Measurements from ENCODE around the gene GSTO2.

The GSTO2 gene

GRCh38 chr10:104253606-104254410, 15.2 kb upstream of the GSTO2 start:
- no peak for DNase-seq (ENCODE audit: low read depth in 2 of 2)

DNA sequence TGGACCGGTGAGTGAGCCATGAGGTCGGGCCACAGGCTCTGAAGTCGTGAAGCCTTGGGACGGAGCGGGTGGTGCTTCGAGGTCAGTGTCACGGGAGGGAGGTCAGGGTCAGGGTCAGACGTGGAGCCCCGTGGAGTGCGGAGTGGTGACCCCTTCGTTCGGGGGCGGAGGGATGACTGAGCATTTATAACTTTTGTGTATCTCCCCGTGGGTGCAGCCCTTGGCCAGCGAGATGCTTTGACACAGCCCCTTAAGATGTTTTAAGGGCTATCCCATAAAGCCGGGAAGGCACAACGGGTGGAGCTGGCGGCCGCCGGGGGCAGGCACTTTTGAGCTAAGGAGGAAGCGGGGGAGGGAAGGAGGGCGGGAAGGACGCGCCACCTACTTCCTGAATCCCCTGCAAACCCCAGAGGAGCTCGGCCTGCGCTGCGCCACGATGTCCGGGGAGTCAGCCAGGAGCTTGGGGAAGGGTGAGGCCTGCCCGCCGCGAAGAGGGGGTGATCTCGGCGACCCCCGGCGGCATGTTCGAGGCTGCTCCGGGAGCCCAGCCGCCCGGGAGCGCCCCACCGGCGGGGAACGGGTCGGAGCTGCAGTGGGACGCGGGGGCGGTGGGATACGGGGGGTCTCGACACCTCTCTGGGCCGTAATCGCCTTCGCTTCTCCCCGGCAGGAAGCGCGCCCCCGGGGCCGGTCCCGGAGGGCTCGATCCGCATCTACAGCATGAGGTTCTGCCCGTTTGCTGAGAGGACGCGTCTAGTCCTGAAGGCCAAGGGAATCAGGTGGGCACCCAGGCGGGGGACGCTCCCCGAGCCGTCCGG, 14.3 kb upstream of the GSTO2 start, which contains the start of gene GSTO1:
Gene GSTO1 (plus strand): TSS at position 400 of the 818 bp plus-strand sequence. CDS start 37 bp downstream, at position 437.
- DNase-seq (ENCODE audit: low read depth in 2 of 2): peak; percentile 38 to 57

GRCh38 chr10:104255311-104255981, 13.5 kb upstream of the GSTO2 start:
- no peak for DNase-seq (ENCODE audit: low read depth in 2 of 2)

- no peak for DNase-seq (ENCODE audit: low read depth in 2 of 2)
Measured at GRCh38 chr10:104256335-104256961, 12.5 kb upstream of the GSTO2 start.

GRCh38 chr10:104257235-104257634, 11.7 kb upstream of the GSTO2 start:
- no peak for DNase-seq (ENCODE audit: low read depth in 2 of 2)

- DNase-seq (ENCODE audit: low read depth in 2 of 2): no peak
Measured at GRCh38 chr10:104258209-104258608, 10.8 kb upstream of the GSTO2 start.

DNA sequence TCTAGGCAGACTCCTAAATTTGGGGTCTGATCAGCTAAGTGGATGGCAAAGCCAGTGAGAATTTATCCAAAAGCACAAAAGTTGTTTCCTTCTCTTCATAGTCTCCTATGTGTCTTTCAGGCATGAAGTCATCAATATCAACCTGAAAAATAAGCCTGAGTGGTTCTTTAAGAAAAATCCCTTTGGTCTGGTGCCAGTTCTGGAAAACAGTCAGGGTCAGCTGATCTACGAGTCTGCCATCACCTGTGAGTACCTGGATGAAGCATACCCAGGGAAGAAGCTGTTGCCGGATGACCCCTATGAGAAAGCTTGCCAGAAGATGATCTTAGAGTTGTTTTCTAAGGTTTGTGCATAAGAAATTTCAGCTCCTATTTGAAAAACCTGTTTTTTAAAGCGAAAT, 9.5 kb upstream of the GSTO2 start:
- no peak for DNase-seq (ENCODE audit: low read depth in 2 of 2)

DNA sequence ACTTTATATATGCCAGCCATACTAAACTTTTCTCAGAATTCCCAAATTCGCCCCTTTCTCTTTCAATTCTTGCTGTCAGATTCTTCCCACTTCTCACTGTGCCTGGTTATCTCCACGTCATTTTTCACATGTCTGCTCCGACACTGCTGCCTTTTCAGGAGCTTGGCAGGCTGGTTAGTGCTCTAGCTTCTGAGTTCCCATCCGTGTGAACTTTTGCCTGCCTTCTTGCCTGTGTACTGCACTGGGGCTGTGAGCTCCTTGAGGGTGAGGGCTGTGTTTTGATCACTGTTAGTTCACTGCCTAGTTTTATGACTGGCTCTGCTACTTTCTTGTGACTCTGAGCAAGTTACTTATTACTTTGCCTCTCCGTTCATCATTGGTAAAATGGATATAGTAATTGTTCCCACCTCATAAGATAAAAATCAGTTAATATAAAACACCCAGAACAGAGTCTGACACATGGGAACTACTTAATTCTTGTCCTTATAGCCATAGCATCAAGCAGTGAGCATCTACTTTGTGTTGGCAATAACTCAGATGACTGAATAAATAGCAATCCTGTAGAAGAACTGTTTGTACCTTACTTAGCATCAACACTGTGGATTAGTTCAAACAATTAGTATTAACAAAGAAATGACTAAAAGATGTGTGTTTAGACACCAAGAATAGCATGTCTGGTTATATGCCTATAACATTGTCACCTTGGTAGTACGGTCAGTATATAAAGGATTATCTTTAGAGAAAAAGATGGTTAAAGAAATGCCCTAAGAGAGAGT, 8.8 kb upstream of the GSTO2 start:
- DNase-seq (ENCODE audit: low read depth in 2 of 2): no peak

- DNase-seq (ENCODE audit: low read depth in 2 of 2): no peak
Measured at GRCh38 chr10:104260775-104261115, 8.2 kb upstream of the GSTO2 start.

DNA sequence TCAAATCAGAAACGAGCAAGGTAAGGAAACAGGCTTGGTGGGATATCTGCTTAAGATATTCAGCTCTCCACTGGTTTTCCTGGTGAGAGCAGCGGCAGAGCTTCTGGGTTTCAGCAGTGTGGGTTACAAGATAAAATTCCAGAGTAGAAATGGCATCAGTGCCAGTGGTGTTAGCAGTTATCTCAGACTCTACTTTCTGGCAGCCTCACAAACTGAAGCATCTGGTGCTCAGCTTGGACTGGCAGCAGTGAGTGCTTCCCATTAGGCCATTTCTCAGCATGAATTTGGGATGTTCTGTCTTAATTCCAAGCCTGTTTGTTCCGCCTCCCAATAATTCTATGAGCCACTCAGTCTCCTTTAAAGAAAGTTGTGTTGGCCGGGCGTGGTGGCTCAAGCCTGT, 6.9 kb upstream of the GSTO2 start:
- DNase-seq (ENCODE audit: low read depth in 2 of 2): no peak

GRCh38 chr10:104264783-104265182, 4.2 kb upstream of the GSTO2 start:
- DNase-seq (ENCODE audit: low read depth in 2 of 2): no peak

GRCh38 chr10:104267721-104268404, 1.1 kb upstream of the GSTO2 start:
- peak in 1 of 2 donors; percentile 37 for DNase-seq (ENCODE audit: low read depth in 2 of 2)

- DNase-seq (ENCODE audit: low read depth in 2 of 2): no peak
Measured at GRCh38 chr10:104268405-104268712, 625 bp upstream of the GSTO2 start.

DNA sequence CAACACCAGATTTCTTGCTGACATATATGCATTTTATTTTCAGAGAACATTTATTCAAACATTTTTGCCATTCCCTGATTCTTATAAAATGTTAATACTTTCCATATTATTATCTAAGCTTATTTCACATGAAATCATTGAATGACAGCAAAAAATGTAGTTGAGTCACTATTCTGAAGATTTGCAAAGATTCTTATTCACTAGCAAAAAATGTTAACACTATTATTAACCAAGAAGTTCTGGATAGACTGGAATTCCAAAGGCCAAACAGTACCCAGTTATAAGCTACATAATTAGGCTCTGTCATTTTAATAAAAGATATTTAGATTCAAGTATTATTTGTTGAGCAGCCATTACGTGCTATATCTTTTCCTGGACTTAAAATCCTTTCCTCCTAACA, 4.3 kb downstream of the GSTO2 start:
- no peak for DNase-seq (ENCODE audit: low read depth in 2 of 2)

DNA sequence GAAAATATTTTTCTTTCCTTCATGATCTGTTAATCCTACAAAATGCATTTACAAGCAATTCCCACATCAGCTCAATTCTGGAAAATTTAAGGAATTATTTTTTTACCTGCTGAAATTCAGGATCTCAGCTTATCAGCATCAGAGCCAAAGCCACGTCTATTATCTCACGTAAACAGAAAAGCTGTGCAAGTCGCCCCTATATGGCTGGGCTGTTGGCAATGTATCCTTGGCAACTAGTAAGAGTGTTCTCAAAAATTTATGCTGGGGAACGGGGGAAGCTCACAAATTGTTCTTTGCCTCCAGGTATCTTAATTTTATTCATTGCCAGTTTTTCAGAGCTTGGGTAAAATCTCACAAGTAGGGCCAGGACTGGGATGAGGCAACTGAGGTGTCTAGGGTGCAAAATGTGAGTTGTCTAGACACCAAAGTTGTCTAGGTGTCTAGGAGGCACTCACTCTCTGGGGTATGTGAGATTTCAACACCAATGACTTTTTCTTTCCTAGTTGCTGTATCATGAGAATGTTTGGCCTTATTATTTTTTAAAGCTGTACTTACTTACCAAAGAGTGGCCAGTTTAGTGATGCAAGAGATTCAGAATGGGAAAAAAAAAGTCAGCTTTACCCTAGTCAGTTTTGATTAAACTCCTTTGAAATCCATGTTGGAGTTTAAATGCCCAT, 5.1 kb downstream of the GSTO2 start:
- DNase-seq (ENCODE audit: low read depth in 2 of 2): no peak

GRCh38 chr10:104274762-104275721, 6.1 kb downstream of the GSTO2 start:
- peak; percentile 42 to 44 for DNase-seq (ENCODE audit: low read depth in 2 of 2)

GRCh38 chr10:104276192-104276591, 7.2 kb downstream of the GSTO2 start:
- DNase-seq (ENCODE audit: low read depth in 2 of 2): no peak

DNA sequence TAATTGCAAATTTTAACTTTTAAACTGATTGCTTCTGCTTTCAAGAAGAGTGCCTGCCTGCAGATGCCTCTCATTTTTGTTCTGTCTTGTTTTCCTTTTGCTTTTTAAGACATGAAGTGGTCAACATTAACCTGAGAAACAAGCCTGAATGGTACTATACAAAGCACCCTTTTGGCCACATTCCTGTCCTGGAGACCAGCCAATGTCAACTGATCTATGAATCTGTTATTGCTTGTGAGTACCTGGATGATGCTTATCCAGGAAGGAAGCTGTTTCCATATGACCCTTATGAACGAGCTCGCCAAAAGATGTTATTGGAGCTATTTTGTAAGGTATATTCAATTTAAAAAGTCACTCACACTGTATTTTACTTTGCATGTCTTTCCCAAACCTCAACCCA, 8.8 kb downstream of the GSTO2 start:
- no peak for DNase-seq (ENCODE audit: low read depth in 2 of 2)
